Vagina (tissue), 2 donors: ENCODE data around the gene SRP68.

Experiments used
- POLR2A ChIP-seq, 2 donors: fragments of 450-650 bp; IDR thresholded peaks; one replicate each; pipeline ENCODE4 v1.6.1; 2017; ENCODE audit warnings: antibody characterized with exemption in 2 of 2, mild to moderate bottlenecking in 2 of 2, moderate library complexity in 2 of 2
- POLR2AphosphoS5 ChIP-seq, 2 donors: sonication (generic); formaldehyde crosslinking; IDR thresholded peaks; one replicate each; pipeline ENCODE4 v1.9.0; 2017; ENCODE audit warnings: antibody characterized with exemption in 2 of 2, mild to moderate bottlenecking in 2 of 2, low read depth in 1 of 2; ENCODE audit not compliant: insufficient read depth in 1 of 2
- TF ChIP-seq, protein P1 (sequence below), 3 experiments: fragments of 450-650 bp in 2 of 3; fragments of 200-600 bp in 1 of 3; sonication (generic) in 1 of 3; IDR thresholded peaks; one replicate each; pipeline ENCODE4 v1.5.1; 2017 to 2019; ENCODE audit warnings: antibody characterized with exemption in 3 of 3, mild to moderate bottlenecking in 2 of 3, moderate library complexity in 2 of 3

GRCh38 chr17:76034428-76035350, 37.6 kb downstream of the SRP68 start:
- TF ChIP-seq, protein P1, sequence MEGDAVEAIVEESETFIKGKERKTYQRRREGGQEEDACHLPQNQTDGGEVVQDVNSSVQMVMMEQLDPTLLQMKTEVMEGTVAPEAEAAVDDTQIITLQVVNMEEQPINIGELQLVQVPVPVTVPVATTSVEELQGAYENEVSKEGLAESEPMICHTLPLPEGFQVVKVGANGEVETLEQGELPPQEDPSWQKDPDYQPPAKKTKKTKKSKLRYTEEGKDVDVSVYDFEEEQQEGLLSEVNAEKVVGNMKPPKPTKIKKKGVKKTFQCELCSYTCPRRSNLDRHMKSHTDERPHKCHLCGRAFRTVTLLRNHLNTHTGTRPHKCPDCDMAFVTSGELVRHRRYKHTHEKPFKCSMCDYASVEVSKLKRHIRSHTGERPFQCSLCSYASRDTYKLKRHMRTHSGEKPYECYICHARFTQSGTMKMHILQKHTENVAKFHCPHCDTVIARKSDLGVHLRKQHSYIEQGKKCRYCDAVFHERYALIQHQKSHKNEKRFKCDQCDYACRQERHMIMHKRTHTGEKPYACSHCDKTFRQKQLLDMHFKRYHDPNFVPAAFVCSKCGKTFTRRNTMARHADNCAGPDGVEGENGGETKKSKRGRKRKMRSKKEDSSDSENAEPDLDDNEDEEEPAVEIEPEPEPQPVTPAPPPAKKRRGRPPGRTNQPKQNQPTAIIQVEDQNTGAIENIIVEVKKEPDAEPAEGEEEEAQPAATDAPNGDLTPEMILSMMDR (IDR thresholded peaks at IDR 0.05) = no peak
- TF ChIP-seq POLR2A (IDR thresholded peaks at IDR 0.05) = no peak
- TF ChIP-seq POLR2AphosphoS5 (IDR thresholded peaks at IDR 0.05; ENCODE audit: insufficient read depth in 1 of 2, low read depth in 1 of 2) = no peak
